Stimulated activated CD4-positive, alpha-beta T cell treated with anti-CD3 and anti-CD28 coated beads, Interleukin-12 subunit alpha, Interleukin-12 subunit beta, amount 100 ng/mL, for 24 hours (primary cell): Measurements from ENCODE around the gene PPIH.
A peak's percentile ranks its signal among the peaks of the same experiment; 100 is the strongest.
"Not testable (repeated sequence)": the region's sequence is repeated elsewhere in the genome, so short reads cannot be mapped to it uniquely, and the experiment has no call there.

Source experiments
- DNase-seq, 2 experiments: peaks; one replicate each; pipeline ENCODE4 v3.0.0-alpha.2; 2020; ENCODE audit warnings: low read depth in 2 of 2

Gene PPIH

GRCh38 chr1:42682484-42682738, 24.2 kb downstream of the PPIH start:
- DNase-seq = not testable (repeated sequence)

- peak; percentile 37 to 55 for DNase-seq
Observed at GRCh38 chr1:42682739-42683531, 24.7 kb downstream of the PPIH start.

GRCh38 chr1:42684139-42684538, 25.9 kb downstream of the PPIH start:
- no peak for DNase-seq

GRCh38 chr1:42686418-42686817, 28.2 kb downstream of the PPIH start:
- DNase-seq = no peak

- no peak for DNase-seq
Observed at GRCh38 chr1:42689912-42690311, 31.7 kb downstream of the PPIH start.

GRCh38 chr1:42690477-42691156, 32.4 kb downstream of the PPIH start:
- DNase-seq = no peak

- no peak for DNase-seq
Observed at GRCh38 chr1:42691157-42691498, 32.9 kb downstream of the PPIH start.

- no peak for DNase-seq
Observed at GRCh38 chr1:42692461-42692860, 34.2 kb downstream of the PPIH start.

- no peak for DNase-seq
Observed at GRCh38 chr1:42692911-42693310, 34.7 kb downstream of the PPIH start.

GRCh38 chr1:42698081-42698813, 40.0 kb downstream of the PPIH start:
- no peak for DNase-seq

GRCh38 chr1:42700006-42700405, 41.8 kb downstream of the PPIH start:
- no peak for DNase-seq

GRCh38 chr1:42703888-42704464, 45.8 kb downstream of the PPIH start:
- no peak for DNase-seq

GRCh38 chr1:42712808-42713207, 54.6 kb downstream of the PPIH start:
- not testable (repeated sequence) for DNase-seq

GRCh38 chr1:42713293-42713692, 55.1 kb downstream of the PPIH start:
- DNase-seq = no peak

- not testable (repeated sequence) for DNase-seq
Observed at GRCh38 chr1:42714441-42714840, 56.2 kb downstream of the PPIH start.

GRCh38 chr1:42720868-42721267, 62.6 kb downstream of the PPIH start:
- DNase-seq = no peak

- no peak for DNase-seq
Observed at GRCh38 chr1:42721926-42722325, 63.7 kb downstream of the PPIH start.

- DNase-seq = not testable (repeated sequence)
Observed at GRCh38 chr1:42722403-42722802, 64.2 kb downstream of the PPIH start.

- DNase-seq = no peak
Observed at GRCh38 chr1:42723511-42723910, 65.3 kb downstream of the PPIH start.

- not testable (repeated sequence) for DNase-seq
Observed at GRCh38 chr1:42725820-42726219, 67.6 kb downstream of the PPIH start.
